WTC11 (cell line): ENCODE data around the gene AQP2.

ENCODE experiments used
- CREB1 ChIP-seq: sonication (generic); formaldehyde crosslinking; IDR thresholded peaks from 2 replicates; pipeline ENCODE4 v1.8.0; 2023; ENCODE audit warnings: mild to moderate bottlenecking, missing genetic modification reagents
- FOXJ3 ChIP-seq: sonication (generic); formaldehyde crosslinking; IDR thresholded peaks from 2 replicates; pipeline ENCODE4 v1.9.0; 2021; ENCODE audit warnings: missing genetic modification reagents, mild to moderate bottlenecking, borderline replicate concordance
- IRF1 ChIP-seq: sonication (generic); formaldehyde crosslinking; IDR thresholded peaks from 2 replicates; pipeline ENCODE4 v1.8.0; 2023; ENCODE audit warnings: missing genetic modification reagents
- MAX ChIP-seq: sonication (generic); formaldehyde crosslinking; IDR thresholded peaks from 2 replicates; pipeline ENCODE4 v1.8.0; 2022; ENCODE audit warnings: mild to moderate bottlenecking, missing genetic modification reagents
- NFYB ChIP-seq: sonication (generic); formaldehyde crosslinking; conservative IDR thresholded peaks from 2 replicates; pipeline ENCODE4 v1.8.0; 2022; ENCODE audit warnings: low read depth, missing genetic modification reagents
- NR1H2 ChIP-seq: sonication (generic); formaldehyde crosslinking; IDR thresholded peaks from 2 replicates; pipeline ENCODE4 v1.9.0; 2021; ENCODE audit warnings: mild to moderate bottlenecking, moderate library complexity, missing genetic modification reagents
- NR3C1 ChIP-seq: sonication (generic); formaldehyde crosslinking; conservative IDR thresholded peaks from 2 replicates; pipeline ENCODE4 v1.8.1; 2023; ENCODE audit warnings: low read depth, mild to moderate bottlenecking, missing genetic modification reagents
- PRDM15 ChIP-seq: sonication (generic); formaldehyde crosslinking; IDR thresholded peaks from 2 replicates; pipeline ENCODE4 v1.8.0; 2022; ENCODE audit warnings: missing genetic modification reagents
- ZNF121 ChIP-seq: sonication (generic); formaldehyde crosslinking; IDR thresholded peaks from 2 replicates; pipeline ENCODE4 v1.8.0; 2023; ENCODE audit warnings: missing genetic modification reagents
- TF ChIP-seq, protein P1 (sequence below): fragments of 200-600 bp; IDR thresholded peaks from 2 replicates; pipeline ENCODE4 v1.8.0; 2022; ENCODE audit warnings: antibody characterized with exemption
- TF ChIP-seq, protein P2 (sequence below): sonication (generic); formaldehyde crosslinking; IDR thresholded peaks from 2 replicates; pipeline ENCODE4 v1.8.1; 2022; ENCODE audit warnings: low read depth, mild to moderate bottlenecking, moderate library complexity, missing genetic modification reagents, borderline replicate concordance

DNA sequence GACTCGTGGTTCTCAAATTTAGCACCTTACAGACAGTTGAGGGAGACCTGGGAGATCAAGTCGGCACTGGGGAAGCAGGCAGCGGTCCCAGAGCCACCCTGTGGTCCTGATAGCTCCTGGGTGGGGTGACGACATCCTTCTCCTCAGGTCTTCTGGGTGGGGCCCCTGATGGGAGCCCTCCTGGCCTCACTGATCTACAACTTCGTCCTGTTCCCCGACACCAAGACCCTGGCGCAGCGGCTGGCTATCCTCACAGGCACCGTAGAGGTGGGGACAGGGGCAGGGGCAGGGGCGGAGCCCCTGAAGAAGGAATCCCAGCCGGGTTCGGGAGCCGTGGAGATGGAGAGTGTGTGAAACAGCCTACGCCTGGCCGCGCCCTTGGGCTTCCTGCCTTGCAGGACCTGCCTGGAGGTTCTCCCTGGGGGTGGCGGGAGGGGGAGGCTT lies 24.8 kb downstream of the AQP2 start:
- TF ChIP-seq, protein P1, sequence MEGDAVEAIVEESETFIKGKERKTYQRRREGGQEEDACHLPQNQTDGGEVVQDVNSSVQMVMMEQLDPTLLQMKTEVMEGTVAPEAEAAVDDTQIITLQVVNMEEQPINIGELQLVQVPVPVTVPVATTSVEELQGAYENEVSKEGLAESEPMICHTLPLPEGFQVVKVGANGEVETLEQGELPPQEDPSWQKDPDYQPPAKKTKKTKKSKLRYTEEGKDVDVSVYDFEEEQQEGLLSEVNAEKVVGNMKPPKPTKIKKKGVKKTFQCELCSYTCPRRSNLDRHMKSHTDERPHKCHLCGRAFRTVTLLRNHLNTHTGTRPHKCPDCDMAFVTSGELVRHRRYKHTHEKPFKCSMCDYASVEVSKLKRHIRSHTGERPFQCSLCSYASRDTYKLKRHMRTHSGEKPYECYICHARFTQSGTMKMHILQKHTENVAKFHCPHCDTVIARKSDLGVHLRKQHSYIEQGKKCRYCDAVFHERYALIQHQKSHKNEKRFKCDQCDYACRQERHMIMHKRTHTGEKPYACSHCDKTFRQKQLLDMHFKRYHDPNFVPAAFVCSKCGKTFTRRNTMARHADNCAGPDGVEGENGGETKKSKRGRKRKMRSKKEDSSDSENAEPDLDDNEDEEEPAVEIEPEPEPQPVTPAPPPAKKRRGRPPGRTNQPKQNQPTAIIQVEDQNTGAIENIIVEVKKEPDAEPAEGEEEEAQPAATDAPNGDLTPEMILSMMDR, result no peak
- no peak for TF ChIP-seq CREB1
- no peak for TF ChIP-seq MAX (CRISPR knock-in tag)
- no peak for TF ChIP-seq PRDM15 (CRISPR knock-in tag)
- no peak for TF ChIP-seq FOXJ3 (CRISPR knock-in tag)
- no peak for TF ChIP-seq ZNF121 (CRISPR knock-in tag)
- TF ChIP-seq NFYB, result no peak
- TF ChIP-seq NR1H2 (CRISPR knock-in tag), result no peak
- no peak for TF ChIP-seq IRF1
- TF ChIP-seq NR3C1, result no peak
- TF ChIP-seq, protein P2, sequence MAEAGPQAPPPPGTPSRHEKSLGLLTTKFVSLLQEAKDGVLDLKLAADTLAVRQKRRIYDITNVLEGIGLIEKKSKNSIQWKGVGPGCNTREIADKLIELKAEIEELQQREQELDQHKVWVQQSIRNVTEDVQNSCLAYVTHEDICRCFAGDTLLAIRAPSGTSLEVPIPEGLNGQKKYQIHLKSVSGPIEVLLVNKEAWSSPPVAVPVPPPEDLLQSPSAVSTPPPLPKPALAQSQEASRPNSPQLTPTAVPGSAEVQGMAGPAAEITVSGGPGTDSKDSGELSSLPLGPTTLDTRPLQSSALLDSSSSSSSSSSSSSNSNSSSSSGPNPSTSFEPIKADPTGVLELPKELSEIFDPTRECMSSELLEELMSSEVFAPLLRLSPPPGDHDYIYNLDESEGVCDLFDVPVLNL (CRISPR knock-in tag), result no peak
